GM13977 (cell line): Measurements from ENCODE around the gene ACADS.

Source experiments
- DNase-seq: peaks from one replicate; pipeline ENCODE4 v3.0.0; 2012; ENCODE audit warnings: low spot score
- CTCF ChIP-seq: IDR thresholded peaks from 2 replicates; pipeline ENCODE4 v1.5.1; 2012; ENCODE audit warnings: mild to moderate bottlenecking, control low read depth; ENCODE audit not compliant: insufficient read depth; ENCODE audit errors: extremely low read depth, missing control alignments
- in situ Hi-C: fragments of 300-500 bp; cut with MboI; formaldehyde crosslinking; loops from one replicate; pipeline ENCODE4 v1.12.0; 2022; ENCODE audit warnings: low sequenced_read_pairs, low pct_unique_long_range_greater_than_20kb, mixed read lengths, inconsistent platforms; ENCODE audit not compliant: unreplicated experiment

The ACADS gene

GRCh38 chr12:120725659-120726509 lies at the start of gene ACADS:
Gene ACADS, plus strand, starts transcription at chr12:120725826. Its CDS starts 60 bp downstream, at chr12:120725886.
- in situ Hi-C loops = no loop called here
- DNase-seq = peak; percentile 99
- no peak for TF ChIP-seq CTCF

GRCh38 chr12:120677765-120678473 lies 47.7 kb upstream of the ACADS start:
- no peak for TF ChIP-seq CTCF
- DNase-seq = peak; percentile 65
- in situ Hi-C loops = no loop called here

GRCh38 chr12:120678572-120678971 lies 47.1 kb upstream of the ACADS start:
- TF ChIP-seq CTCF = no peak
- in situ Hi-C loops = no loop called here
- DNase-seq = no peak

GRCh38 chr12:120680165-120680738 lies 45.4 kb upstream of the ACADS start:
- DNase-seq = no peak
- TF ChIP-seq CTCF = no peak
- in situ Hi-C loops = no loop called here

GRCh38 chr12:120684523-120684932 lies 41.1 kb upstream of the ACADS start:
- TF ChIP-seq CTCF = no peak
- in situ Hi-C loops = no loop called here
- DNase-seq = no peak

GRCh38 chr12:120685522-120685921 lies 40.1 kb upstream of the ACADS start:
- no peak for DNase-seq
- in situ Hi-C loops = no loop called here
- no peak for TF ChIP-seq CTCF
